HepG2 (cell line): Measurements from ENCODE around the gene SLC22A12. TPM values are rescaled to one million over a fixed set of nuclear protein-coding genes. Genes with fewer than 3 reads are reported as not detected.

Source experiments
- AGO2 ChIP-seq: fragments of 200-400 bp; formaldehyde crosslinking; optimal IDR thresholded peaks from 2 replicates; pipeline ENCODE3; 2017; ENCODE audit warnings: mild to moderate bottlenecking, low read depth, low read length, moderate library complexity
- CBFB ChIP-seq: sonication (generic); formaldehyde crosslinking; IDR thresholded peaks from 2 replicates; pipeline ENCODE4 v1.4.0; 2020; ENCODE audit warnings: missing genetic modification reagents
- EP300 ChIP-seq, 3 experiments: sonication (generic) in 1 of 3; formaldehyde crosslinking in 1 of 3; IDR thresholded peaks; 2 replicates each; pipeline versions ENCODE4 v1.5.1 to v1.6.1; 2011 to 2020; ENCODE audit warnings: low read depth in 2 of 3, low read length in 2 of 3, borderline replicate concordance in 1 of 3, improper control_type of control experiment in 1 of 3, mild to moderate bottlenecking in 1 of 3, missing genetic modification reagents in 1 of 3, moderate library complexity in 1 of 3
- KDM5B ChIP-seq: sonication (generic); formaldehyde crosslinking; IDR thresholded peaks from 2 replicates; pipeline ENCODE4 v1.4.0; 2020; ENCODE audit warnings: missing genetic modification reagents, mild to moderate bottlenecking, borderline replicate concordance
- NFKBIZ ChIP-seq: IDR thresholded peaks from 2 replicates; pipeline ENCODE4 v1.6.1; 2018; ENCODE audit warnings: missing genetic modification reagents, missing compliant biosample characterization
- STAG1 ChIP-seq: sonication (generic); formaldehyde crosslinking; IDR thresholded peaks from 2 replicates; pipeline ENCODE4 v1.4.0; 2020; ENCODE audit warnings: missing genetic modification reagents
- TBX2 ChIP-seq: sonication (generic); formaldehyde crosslinking; IDR thresholded peaks from 2 replicates; pipeline ENCODE4 v1.5.0; 2020; ENCODE audit warnings: missing genetic modification reagents, mild to moderate bottlenecking, borderline replicate concordance
- THAP11 ChIP-seq: IDR thresholded peaks from 2 replicates; pipeline ENCODE4 v1.6.1; 2016; ENCODE audit warnings: missing biosample characterization, missing genetic modification reagents
- TSC22D2 ChIP-seq: sonication (generic); formaldehyde crosslinking; IDR thresholded peaks from 2 replicates; pipeline ENCODE4 v1.5.1; 2020; ENCODE audit warnings: missing genetic modification reagents, mild to moderate bottlenecking, borderline replicate concordance
- USF2 ChIP-seq, 2 experiments: sonication (generic) in 1 of 2; formaldehyde crosslinking in 1 of 2; IDR thresholded peaks; 2 replicates each; pipeline versions ENCODE4 v1.5.1 to v1.6.1; 2011 to 2020; ENCODE audit warnings: borderline replicate concordance in 1 of 2, low read depth in 1 of 2, low read length in 1 of 2, mild to moderate bottlenecking in 1 of 2, missing genetic modification reagents in 1 of 2, moderate library complexity in 1 of 2
- ZNF34 ChIP-seq: sonication (generic); formaldehyde crosslinking; IDR thresholded peaks from 2 replicates; pipeline ENCODE4 v1.4.0; 2020; ENCODE audit warnings: mild to moderate bottlenecking, missing genetic modification reagents, borderline replicate concordance
- ZNF501 ChIP-seq: sonication (generic); formaldehyde crosslinking; IDR thresholded peaks from 2 replicates; pipeline ENCODE4 v1.5.1; 2020; ENCODE audit warnings: mild to moderate bottlenecking, moderate library complexity, missing genetic modification reagents
- ZNF543 ChIP-seq: sonication (generic); formaldehyde crosslinking; IDR thresholded peaks from 2 replicates; pipeline ENCODE4 v1.4.0; 2020; ENCODE audit warnings: mild to moderate bottlenecking, missing genetic modification reagents
- ZNF572 ChIP-seq: sonication (generic); formaldehyde crosslinking; IDR thresholded peaks from 2 replicates; pipeline ENCODE4 v1.5.1; 2020; ENCODE audit warnings: mild to moderate bottlenecking, missing genetic modification reagents
- ZNF710 ChIP-seq: sonication (generic); formaldehyde crosslinking; IDR thresholded peaks from 2 replicates; pipeline ENCODE4 v1.5.0; 2020; ENCODE audit warnings: mild to moderate bottlenecking, missing genetic modification reagents, borderline replicate concordance
- ZNF841 ChIP-seq: sonication (generic); formaldehyde crosslinking; IDR thresholded peaks from 2 replicates; pipeline ENCODE4 v1.8.1; 2023; ENCODE audit warnings: missing genetic modification reagents, borderline replicate concordance
- ZSCAN21 ChIP-seq: sonication (generic); formaldehyde crosslinking; IDR thresholded peaks from 2 replicates; pipeline ENCODE4 v1.8.0; 2022; ENCODE audit warnings: mild to moderate bottlenecking, missing genetic modification reagents, moderate library complexity, borderline replicate concordance
- polyA plus RNA-seq, 8 experiments: library from polyadenylated mRNA; depleted of rRNA in 3 of 8; stranded (reverse) in 7 of 8; unstranded in 1 of 8; fragments of >200 nt; fragmentation: Illumina TruSeq in 4 of 8; extraction: Trizol in 4 of 8; gene quantifications; 2 replicates each; pipeline versions ENCODE4 v1.2.1 to v1.2.3, GENCODE V29; 2011 to 2016; ENCODE audit warnings: low read depth in 4 of 8, missing spikeins in 1 of 8, mixed read lengths in 1 of 8; ENCODE audit not compliant: insufficient read depth in 1 of 8
- total RNA-seq, 5 experiments: library from RNA; depleted of rRNA; stranded (reverse); fragments of >200 nt; fragmentation: Illumina TruSeq; extraction: Trizol; gene quantifications; 2 replicates each; pipeline ENCODE4 v1.2.3, GENCODE V29; 2016; ENCODE audit warnings: low read depth in 1 of 5
- TF ChIP-seq, protein P1 (sequence below): sonication (generic); formaldehyde crosslinking; IDR thresholded peaks from 2 replicates; pipeline ENCODE4 v1.5.0; 2020; ENCODE audit warnings: mild to moderate bottlenecking, missing genetic modification reagents, moderate library complexity
- TF ChIP-seq, protein P2 (sequence below): sonication (generic); formaldehyde crosslinking; conservative IDR thresholded peaks from 2 replicates; pipeline ENCODE4 v1.4.0; 2020; ENCODE audit warnings: missing genetic modification reagents

SLC22A12 gene
- total and polyA plus RNA-seq, 2 of the 13 experiments (the other 11 are each of a cell fraction or from before 2014, with no cell fraction given), result not detected

DNA sequence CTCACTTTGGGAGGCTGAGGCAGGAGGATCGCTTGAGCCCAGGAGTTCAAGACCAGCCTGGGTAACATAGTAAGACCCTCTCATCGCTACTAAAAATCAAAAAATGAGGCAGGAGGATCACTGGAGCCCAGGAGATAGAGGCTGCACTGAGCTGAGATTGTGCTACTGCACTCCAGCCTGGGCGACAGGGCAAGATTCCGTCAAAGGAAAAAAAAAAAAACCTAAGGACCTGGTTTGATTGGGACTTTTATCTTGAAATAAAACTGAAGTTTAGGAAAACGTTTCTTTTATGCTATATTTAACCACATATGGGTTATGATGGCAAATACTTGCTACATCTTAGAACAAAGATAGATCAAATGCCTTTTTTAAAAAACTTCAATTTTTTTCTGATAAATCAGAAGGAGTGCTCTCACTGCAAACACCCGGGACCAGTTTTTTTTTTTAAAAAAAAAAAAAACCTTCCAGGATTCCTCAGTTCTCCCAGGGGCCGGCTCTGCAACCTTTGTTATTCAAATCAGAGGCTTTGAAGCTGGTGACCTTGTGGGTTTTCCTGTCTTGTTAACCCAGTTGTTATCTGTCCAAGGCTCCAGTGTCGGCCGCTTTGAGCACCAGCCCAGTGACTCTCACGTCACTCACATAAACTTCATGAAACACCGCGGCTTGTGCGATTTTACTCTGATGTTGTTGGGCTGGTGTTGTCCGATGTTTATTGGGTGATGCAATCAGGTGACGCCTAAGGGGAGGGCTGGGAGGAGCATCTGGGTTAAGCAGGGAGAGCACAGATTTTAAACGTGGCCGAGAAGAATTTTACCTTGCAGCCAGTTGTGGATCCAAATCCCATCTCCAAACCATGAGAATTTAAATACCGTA lies 24.7 kb upstream of the SLC22A12 start (continued):
- TF ChIP-seq, protein P1, sequence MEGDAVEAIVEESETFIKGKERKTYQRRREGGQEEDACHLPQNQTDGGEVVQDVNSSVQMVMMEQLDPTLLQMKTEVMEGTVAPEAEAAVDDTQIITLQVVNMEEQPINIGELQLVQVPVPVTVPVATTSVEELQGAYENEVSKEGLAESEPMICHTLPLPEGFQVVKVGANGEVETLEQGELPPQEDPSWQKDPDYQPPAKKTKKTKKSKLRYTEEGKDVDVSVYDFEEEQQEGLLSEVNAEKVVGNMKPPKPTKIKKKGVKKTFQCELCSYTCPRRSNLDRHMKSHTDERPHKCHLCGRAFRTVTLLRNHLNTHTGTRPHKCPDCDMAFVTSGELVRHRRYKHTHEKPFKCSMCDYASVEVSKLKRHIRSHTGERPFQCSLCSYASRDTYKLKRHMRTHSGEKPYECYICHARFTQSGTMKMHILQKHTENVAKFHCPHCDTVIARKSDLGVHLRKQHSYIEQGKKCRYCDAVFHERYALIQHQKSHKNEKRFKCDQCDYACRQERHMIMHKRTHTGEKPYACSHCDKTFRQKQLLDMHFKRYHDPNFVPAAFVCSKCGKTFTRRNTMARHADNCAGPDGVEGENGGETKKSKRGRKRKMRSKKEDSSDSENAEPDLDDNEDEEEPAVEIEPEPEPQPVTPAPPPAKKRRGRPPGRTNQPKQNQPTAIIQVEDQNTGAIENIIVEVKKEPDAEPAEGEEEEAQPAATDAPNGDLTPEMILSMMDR (CRISPR knock-in tag), result no peak
- TF ChIP-seq NFKBIZ (CRISPR knock-in tag) (no peak), ZNF34 (no peak), ZSCAN21 (CRISPR knock-in tag) (peak; percentile 33; the same call in 1 of the 2 replicates), ZNF501 (CRISPR knock-in tag) (no peak; the same call in 1 of the 2 replicates), TSC22D2 (CRISPR knock-in tag) (no peak), THAP11 (CRISPR knock-in tag) (peak; percentile 78), EP300 (IDR thresholded peaks at IDR 0.05; ENCODE audit: low read depth in 2 of 2, low read length in 2 of 2) (peak in 1 of 2 experiments; percentile 62), EP300 (CRISPR knock-in tag; IDR thresholded peaks at IDR 0.05; ENCODE audit: borderline replicate concordance) (peak; percentile 87), CBFB (CRISPR knock-in tag) (peak; percentile 81; the same call in 1 of the 2 replicates), AGO2 (no peak), TBX2 (CRISPR knock-in tag) (peak; percentile 91), USF2 (IDR thresholded peaks at IDR 0.05; ENCODE audit: low read depth, low read length) (peak; percentile 38), USF2 (CRISPR knock-in tag; IDR thresholded peaks at IDR 0.05; ENCODE audit: borderline replicate concordance) (no peak; the same call in 1 of the 2 replicates), STAG1 (CRISPR knock-in tag) (no peak), ZNF710 (no peak), ZNF543 (CRISPR knock-in tag) (no peak), ZNF841 (CRISPR knock-in tag) (no peak), ZNF572 (CRISPR knock-in tag) (no peak), KDM5B (no peak)
- TF ChIP-seq, protein P2, sequence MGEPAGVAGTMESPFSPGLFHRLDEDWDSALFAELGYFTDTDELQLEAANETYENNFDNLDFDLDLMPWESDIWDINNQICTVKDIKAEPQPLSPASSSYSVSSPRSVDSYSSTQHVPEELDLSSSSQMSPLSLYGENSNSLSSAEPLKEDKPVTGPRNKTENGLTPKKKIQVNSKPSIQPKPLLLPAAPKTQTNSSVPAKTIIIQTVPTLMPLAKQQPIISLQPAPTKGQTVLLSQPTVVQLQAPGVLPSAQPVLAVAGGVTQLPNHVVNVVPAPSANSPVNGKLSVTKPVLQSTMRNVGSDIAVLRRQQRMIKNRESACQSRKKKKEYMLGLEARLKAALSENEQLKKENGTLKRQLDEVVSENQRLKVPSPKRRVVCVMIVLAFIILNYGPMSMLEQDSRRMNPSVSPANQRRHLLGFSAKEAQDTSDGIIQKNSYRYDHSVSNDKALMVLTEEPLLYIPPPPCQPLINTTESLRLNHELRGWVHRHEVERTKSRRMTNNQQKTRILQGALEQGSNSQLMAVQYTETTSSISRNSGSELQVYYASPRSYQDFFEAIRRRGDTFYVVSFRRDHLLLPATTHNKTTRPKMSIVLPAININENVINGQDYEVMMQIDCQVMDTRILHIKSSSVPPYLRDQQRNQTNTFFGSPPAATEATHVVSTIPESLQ (CRISPR knock-in tag), result no peak
